AG09309 (cell line): Measurements from ENCODE around the gene ZAP70.
A peak's percentile ranks its signal among the peaks of the same experiment; 100 is the strongest.
"Not testable (repeated sequence)": the region's sequence is repeated elsewhere in the genome, so short reads cannot be mapped to it uniquely, and the experiment has no call there.

Source experiments
- DNase-seq: peaks from one replicate; pipeline ENCODE4 v3.0.0-alpha.2; 2010; ENCODE audit warnings: low read depth
- H3K4me3 ChIP-seq: 2 replicates; pipeline ENCODE4 v1.5.1; 2011; ENCODE audit warnings: mild to moderate bottlenecking, low read depth, low read length, moderate library complexity; ENCODE audit not compliant: control insufficient read depth
- TF ChIP-seq, protein P1 (sequence below): IDR thresholded peaks from 2 replicates; pipeline ENCODE4 v1.5.1; 2011; ENCODE audit warnings: mild to moderate bottlenecking, low read depth, low read length, inconsistent platforms; ENCODE audit not compliant: insufficient read depth, control insufficient read depth; ENCODE audit errors: missing control alignments

ZAP70 gene

GRCh38 chr2:97678298-97678697 lies 35.1 kb upstream of the ZAP70 start:
- TF ChIP-seq, protein P1, sequence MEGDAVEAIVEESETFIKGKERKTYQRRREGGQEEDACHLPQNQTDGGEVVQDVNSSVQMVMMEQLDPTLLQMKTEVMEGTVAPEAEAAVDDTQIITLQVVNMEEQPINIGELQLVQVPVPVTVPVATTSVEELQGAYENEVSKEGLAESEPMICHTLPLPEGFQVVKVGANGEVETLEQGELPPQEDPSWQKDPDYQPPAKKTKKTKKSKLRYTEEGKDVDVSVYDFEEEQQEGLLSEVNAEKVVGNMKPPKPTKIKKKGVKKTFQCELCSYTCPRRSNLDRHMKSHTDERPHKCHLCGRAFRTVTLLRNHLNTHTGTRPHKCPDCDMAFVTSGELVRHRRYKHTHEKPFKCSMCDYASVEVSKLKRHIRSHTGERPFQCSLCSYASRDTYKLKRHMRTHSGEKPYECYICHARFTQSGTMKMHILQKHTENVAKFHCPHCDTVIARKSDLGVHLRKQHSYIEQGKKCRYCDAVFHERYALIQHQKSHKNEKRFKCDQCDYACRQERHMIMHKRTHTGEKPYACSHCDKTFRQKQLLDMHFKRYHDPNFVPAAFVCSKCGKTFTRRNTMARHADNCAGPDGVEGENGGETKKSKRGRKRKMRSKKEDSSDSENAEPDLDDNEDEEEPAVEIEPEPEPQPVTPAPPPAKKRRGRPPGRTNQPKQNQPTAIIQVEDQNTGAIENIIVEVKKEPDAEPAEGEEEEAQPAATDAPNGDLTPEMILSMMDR, result no peak
- H3K4me3 ChIP-seq, result no peak overlapping the region
- DNase-seq, result no peak

GRCh38 chr2:97687235-97687634 lies 26.1 kb upstream of the ZAP70 start:
- not testable (repeated sequence) for DNase-seq, H3K4me3 ChIP-seq

- TF ChIP-seq, protein P1, result no peak
- no peak for DNase-seq
- H3K4me3 ChIP-seq, result no peak overlapping the region
Measured at GRCh38 chr2:97688062-97688827, 25.1 kb upstream of the ZAP70 start.

DNA sequence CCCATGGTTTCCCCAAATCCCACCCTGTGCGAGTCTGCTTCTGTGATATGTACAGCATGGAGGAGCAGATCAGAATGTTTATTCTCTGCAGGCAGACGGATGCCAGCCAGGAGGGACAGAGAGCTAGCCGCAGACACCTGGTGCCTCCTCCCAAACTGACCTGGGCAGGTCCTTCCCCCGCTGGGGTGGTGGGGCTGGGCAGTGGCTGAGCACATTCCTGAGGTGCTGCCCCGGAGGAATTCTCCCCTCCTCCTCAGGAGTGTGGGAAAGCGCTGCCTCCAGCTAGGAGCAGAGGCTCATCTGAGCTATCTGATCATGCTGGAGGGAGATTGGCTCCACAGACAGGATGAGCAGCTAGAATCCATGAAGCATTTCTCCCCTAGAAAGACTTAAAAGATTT lies 22.2 kb upstream of the ZAP70 start:
- no peak overlapping the region for H3K4me3 ChIP-seq
- DNase-seq, result no peak
- TF ChIP-seq, protein P1, result no peak

DNA sequence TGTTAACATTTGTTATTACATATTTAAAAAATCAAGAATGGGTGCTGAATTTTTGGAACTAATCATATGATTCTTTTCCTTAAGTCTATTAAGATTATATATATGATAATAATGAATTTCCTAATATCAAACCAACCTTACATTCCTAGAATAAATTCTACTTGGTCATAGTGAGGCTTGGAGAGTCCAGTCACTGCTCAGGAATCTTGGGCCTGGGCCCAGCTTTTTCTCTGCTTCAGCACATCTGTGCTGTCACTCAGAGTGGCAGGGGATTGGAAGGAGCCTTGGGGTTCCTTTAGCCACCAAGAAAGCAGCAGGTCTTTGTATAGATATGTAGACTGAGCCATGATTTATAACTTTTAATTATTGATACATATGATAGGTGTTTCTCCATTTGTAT lies 19.9 kb upstream of the ZAP70 start:
- H3K4me3 ChIP-seq, result no peak overlapping the region
- DNase-seq, result no peak
- TF ChIP-seq, protein P1, result no peak

GRCh38 chr2:97695744-97696143 lies 17.6 kb upstream of the ZAP70 start:
- no peak overlapping the region for H3K4me3 ChIP-seq
- TF ChIP-seq, protein P1, result no peak
- no peak for DNase-seq

DNA sequence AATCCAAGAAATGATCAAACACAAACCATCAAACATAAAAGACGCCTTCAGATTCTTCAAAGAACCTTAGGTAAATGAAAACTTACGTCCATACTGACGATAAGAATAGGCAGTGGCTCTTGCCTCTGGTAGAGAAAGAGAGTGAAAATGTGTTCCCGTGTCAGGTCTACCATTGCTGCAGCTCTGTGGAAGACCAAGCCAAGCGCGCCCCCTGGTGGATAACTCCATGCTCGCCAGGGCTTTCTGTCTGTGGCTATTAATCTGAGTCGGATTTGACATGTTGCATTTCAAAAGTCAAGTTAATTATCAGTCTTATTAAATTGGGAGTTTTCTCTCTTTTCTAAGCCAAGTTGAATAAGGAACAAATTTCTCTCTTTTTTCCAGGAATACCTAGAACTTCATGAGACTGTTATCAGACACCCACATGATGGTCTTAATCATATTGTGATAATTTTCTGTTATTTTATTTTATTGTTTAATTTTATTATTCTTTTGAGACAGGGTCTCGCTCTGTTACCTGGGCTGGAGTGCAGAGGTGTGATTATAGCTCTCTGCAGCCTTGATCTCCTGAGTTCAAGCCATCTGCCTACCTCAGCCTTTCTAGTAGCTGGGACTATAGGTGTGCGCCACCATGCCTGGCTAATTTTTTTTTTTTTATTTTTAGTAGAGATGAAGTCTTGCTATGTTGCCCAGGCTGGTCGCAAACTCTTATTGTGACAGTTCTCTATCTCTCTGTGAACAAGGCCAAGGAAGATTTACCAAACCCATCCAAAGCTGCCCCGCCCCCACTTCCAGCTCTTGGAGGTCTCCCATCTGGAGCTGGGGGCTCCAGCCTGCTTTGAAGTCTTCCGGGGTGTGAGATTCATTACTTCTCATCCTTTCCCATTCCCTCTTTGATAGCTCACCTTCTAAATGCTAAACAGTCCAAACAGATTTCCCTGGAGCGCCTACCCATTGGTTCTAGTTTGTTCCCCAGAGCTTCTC lies 15.8 kb upstream of the ZAP70 start:
- TF ChIP-seq, protein P1, result peak; percentile 92
- peak; percentile 28 for DNase-seq
- no peak overlapping the region for H3K4me3 ChIP-seq
